ENCODE data around the gene CRELD1. TPM values are rescaled to one million over a fixed set of nuclear protein-coding genes. Genes with fewer than 3 reads are reported as not detected.

CRELD1 gene
- total RNA-seq, 1 experiment from 2014 or later = 18.7 TPM

GRCh38 chr3:9969632-9970019, 36.0 kb downstream of the CRELD1 start:
- no peak overlapping the region for H2AFZ ChIP-seq (ENCODE audit: low read depth, low read length, poor library complexity, severe bottlenecking)
- DNase-seq (ENCODE audit: low read depth, low spot score) (no peak), ATAC-seq (no peak)
- CTCF ChIA-PET = no interaction called here
- POLR2A ChIA-PET = no interaction called here
- H3K9ac ChIP-seq (ENCODE audit: low read length) = no peak overlapping the region
- H3K27ac ChIP-seq (ENCODE audit: low read depth, low read length) = no peak overlapping the region
- no peak overlapping the region for H3K4me2 ChIP-seq (ENCODE audit: low read length)
- H3K4me1 ChIP-seq (ENCODE audit: control insufficient read depth in 1 of 2, insufficient read depth in 2 of 2, low read length in 2 of 2) = no peaks in the 10 kb centered on the region
- intact Hi-C loops (cut with micrococcal nuclease) = no loop called here
- no peaks in the 10 kb centered on the region for H4K20me1 ChIP-seq (ENCODE audit: insufficient read depth)
- 0 out of 2 replicates have a peak, but pooled peaks cover 4% of the 10 kb centered on the region for H3K9me2 ChIP-seq (ENCODE audit: insufficient read depth)
- RAD21 ChIA-PET (ENCODE audit: low non-redundant PET in 1 of 2, low total read pairs in 2 of 2, uncharacterized antibody in 2 of 2, unreplicated experiment in 2 of 2) = no interaction called here
- no peaks in the 10 kb centered on the region for H3K27me3 ChIP-seq (ENCODE audit: insufficient read depth, low read length)
- H3K9me3 ChIP-seq (ENCODE audit: control insufficient read depth in 1 of 2, insufficient read depth in 1 of 2, low read depth in 1 of 2, low read length in 2 of 2) = no peaks in the 10 kb centered on the region
- H3K4me3 ChIP-seq (replicated peaks in 1 of 2; ENCODE audit: low read depth in 1 of 2, low read length in 2 of 2) = no peak overlapping the region
- no TSS peak for BruUV-seq (replicated peaks)
- H3K36me3 ChIP-seq (ENCODE audit: control insufficient read depth in 1 of 2, insufficient read depth in 2 of 2, low read length in 2 of 2) = peaks cover 13 to 34% of the 10 kb centered on the region in 2 experiments
- no peaks in the 10 kb centered on the region for H3K79me2 ChIP-seq (ENCODE audit: insufficient read depth, low read length)
- TF ChIP-seq ATF3 (IDR thresholded peaks at IDR 0.05) = no peak
- no peak for TF ChIP-seq ELF1 (IDR thresholded peaks at IDR 0.05; ENCODE audit: borderline replicate concordance, low read depth)
- TF ChIP-seq JUND (IDR thresholded peaks at IDR 0.05) = no peak
- TF ChIP-seq ZFX (IDR thresholded peaks at IDR 0.05) = no peak
- TF ChIP-seq POLR2A (IDR thresholded peaks at IDR 0.05; ENCODE audit: borderline replicate concordance, extremely low read depth, insufficient read depth, insufficient read length) = no peak
- TF ChIP-seq CEBPB (IDR thresholded peaks at IDR 0.05; ENCODE audit: low read depth) = no peak
- TF ChIP-seq EZH2 (IDR thresholded peaks at IDR 0.05) = no peak
- no peak for TF ChIP-seq ZBTB33 (IDR thresholded peaks at IDR 0.05; ENCODE audit: extremely low read depth, insufficient replicate concordance, low read length)
- TF ChIP-seq EZH2phosphoT487 (IDR thresholded peaks at IDR 0.05; ENCODE audit: borderline replicate concordance) = no peak
- no peak for TF ChIP-seq REST (IDR thresholded peaks at IDR 0.05; ENCODE audit: low read depth)
- TF ChIP-seq TCF7L2 (IDR thresholded peaks at IDR 0.05; ENCODE audit: borderline replicate concordance, extremely low read depth, insufficient read depth, insufficient read length) = no peak
- TF ChIP-seq POLR2AphosphoS5 (IDR thresholded peaks at IDR 0.05; ENCODE audit: low read depth, low read length) = no peak
- no peak for TF ChIP-seq EGR1 (IDR thresholded peaks at IDR 0.05; ENCODE audit: low read depth)
- no peak for TF ChIP-seq FOSL1 (IDR thresholded peaks at IDR 0.05; ENCODE audit: low read depth)
- TF ChIP-seq SRF (IDR thresholded peaks at IDR 0.05; ENCODE audit: low read depth) = no peak
- no peak for TF ChIP-seq CTCF (IDR thresholded peaks at IDR 0.05 in 2 of 3, conservative IDR thresholded peaks at IDR 0.05 in 1 of 3; ENCODE audit: borderline replicate concordance in 1 of 3, insufficient read depth in 1 of 3, low read depth in 2 of 3, low read length in 2 of 3)
- no peak for TF ChIP-seq ZNF274 (IDR thresholded peaks at IDR 0.05; ENCODE audit: low read depth, low read length)
- TF ChIP-seq YY1 (IDR thresholded peaks at IDR 0.05; ENCODE audit: extremely low read depth, insufficient replicate concordance, low read depth, low read length) = no peak
- TF ChIP-seq SIN3A (IDR thresholded peaks at IDR 0.05; ENCODE audit: low read depth) = no peak
- TF ChIP-seq CBX3 (IDR thresholded peaks at IDR 0.05; ENCODE audit: low read depth) = no peak

Measured in HCT116 (cell line).